C4-2B (cell line): ENCODE measurements around the gene CAVIN2.

ENCODE experiments used
- H3K27ac ChIP-seq: fragments of 450-650 bp; 2 replicates; pipeline ENCODE4 v1.5.1; 2017
- ZFX ChIP-seq: fragments of 450-650 bp; IDR thresholded peaks from 2 replicates; pipeline ENCODE4 v1.6.1; 2017
- TF ChIP-seq, protein P1 (sequence below): fragments of 450-650 bp; conservative IDR thresholded peaks from 2 replicates; pipeline ENCODE4 v1.5.1; 2017; ENCODE audit warnings: mild to moderate bottlenecking

CAVIN2 gene

DNA sequence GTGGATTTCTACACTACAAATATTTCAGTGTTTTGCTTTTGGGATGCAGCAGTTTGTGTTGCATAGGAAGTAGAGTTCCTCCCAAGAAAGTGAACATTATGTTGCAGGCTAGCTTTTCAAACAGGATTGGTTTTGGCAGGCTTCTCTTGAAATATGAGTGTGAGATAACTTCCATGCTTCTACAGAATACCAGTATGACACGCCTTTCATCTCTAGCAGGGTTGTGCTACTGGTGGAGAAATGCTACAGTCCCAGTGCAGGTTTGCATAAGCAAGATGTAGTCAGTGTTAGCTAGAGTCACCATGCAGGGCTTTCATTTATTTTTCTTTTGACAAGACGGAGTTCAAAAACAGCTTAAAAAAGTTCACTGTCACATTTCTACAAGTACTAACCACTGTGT lies 17.1 kb upstream of the CAVIN2 start:
- TF ChIP-seq, protein P1, sequence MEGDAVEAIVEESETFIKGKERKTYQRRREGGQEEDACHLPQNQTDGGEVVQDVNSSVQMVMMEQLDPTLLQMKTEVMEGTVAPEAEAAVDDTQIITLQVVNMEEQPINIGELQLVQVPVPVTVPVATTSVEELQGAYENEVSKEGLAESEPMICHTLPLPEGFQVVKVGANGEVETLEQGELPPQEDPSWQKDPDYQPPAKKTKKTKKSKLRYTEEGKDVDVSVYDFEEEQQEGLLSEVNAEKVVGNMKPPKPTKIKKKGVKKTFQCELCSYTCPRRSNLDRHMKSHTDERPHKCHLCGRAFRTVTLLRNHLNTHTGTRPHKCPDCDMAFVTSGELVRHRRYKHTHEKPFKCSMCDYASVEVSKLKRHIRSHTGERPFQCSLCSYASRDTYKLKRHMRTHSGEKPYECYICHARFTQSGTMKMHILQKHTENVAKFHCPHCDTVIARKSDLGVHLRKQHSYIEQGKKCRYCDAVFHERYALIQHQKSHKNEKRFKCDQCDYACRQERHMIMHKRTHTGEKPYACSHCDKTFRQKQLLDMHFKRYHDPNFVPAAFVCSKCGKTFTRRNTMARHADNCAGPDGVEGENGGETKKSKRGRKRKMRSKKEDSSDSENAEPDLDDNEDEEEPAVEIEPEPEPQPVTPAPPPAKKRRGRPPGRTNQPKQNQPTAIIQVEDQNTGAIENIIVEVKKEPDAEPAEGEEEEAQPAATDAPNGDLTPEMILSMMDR: no peak
- TF ChIP-seq ZFX: no peak
- no peak overlapping the region for H3K27ac ChIP-seq

DNA sequence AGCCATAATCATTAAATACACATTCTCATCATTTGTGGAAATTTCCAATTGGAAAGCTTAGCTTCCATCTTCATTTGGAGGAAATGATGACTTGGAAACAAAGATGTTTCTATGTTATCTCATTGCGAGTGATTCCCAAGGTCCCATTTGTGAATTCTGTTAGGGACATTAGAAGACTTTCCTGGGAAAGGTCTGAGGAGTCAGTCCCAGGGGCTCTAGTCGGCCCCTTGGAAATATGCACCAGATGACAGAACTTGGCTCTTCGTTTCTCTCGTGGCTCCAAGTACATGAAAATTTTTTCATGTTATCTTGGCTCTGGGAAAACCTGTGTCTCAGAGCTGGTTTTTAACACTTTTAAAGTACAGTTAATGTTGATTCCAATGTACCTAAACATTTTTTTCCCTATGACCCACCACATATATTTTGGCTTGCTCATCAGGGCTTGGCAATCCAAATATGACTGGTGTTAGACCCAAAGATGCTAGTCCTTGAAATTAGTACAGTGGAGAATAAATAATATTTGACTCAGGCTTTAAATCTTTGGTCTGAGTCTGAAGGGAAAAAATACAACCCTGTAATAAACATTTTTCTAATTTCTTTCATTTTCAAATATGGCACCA lies 15.4 kb upstream of the CAVIN2 start:
- TF ChIP-seq, protein P1: no peak
- TF ChIP-seq ZFX: no peak
- no peak overlapping the region for H3K27ac ChIP-seq

DNA sequence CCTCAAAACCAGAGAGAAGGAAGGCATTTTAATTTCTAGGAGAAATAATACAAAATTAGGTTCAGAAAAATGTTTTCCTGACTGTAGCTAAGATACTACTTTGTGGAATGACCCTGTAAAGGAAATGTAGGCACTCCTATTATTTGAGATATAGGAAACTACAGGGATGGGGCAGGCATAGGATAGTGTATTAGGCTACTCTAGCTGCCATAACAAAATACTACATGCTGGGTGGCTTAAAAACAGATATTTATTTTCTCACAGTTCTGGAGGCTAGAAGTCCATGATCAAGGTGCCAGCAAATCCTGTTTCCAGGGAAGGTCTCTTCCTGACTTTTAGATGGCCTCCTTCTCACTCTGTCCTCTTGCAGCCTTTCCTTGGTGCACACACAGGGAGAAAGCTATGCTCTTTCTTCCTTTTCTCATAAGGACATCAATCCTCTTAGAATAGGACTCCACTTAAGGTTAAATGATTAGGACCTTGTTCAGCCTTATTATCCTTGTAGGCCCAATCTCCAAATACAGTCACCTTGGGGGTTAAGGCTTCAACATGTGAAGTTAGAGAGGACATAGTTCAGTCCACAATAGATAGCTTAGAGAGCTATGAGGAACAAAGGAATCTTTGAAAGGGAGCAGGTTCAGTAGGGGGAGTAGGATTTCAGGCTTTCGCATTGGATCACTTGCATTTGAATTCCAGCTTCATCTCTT lies 14.0 kb upstream of the CAVIN2 start:
- H3K27ac ChIP-seq: no peak overlapping the region
- TF ChIP-seq, protein P1: no peak
- no peak for TF ChIP-seq ZFX

DNA sequence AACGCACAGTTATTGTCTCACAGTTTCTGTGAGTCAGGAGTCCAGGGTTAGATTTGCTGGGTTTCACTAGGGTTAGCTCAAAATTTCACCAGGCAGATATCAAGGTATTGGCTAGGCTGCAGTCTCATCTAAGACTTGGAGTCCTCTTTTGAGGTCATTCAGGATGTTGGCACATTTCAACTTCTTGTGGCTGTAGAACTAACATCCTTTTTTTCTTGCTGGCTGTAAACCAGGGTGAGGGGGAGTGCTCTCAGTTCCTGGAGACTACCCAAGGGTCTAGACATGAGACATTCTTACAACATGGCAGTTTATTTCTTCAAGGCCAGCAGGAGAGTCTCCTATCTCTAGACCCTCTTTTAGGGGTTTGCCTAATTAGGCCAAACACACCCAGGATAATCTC lies 12.8 kb upstream of the CAVIN2 start:
- H3K27ac ChIP-seq: no peak overlapping the region
- TF ChIP-seq, protein P1: no peak
- no peak for TF ChIP-seq ZFX

DNA sequence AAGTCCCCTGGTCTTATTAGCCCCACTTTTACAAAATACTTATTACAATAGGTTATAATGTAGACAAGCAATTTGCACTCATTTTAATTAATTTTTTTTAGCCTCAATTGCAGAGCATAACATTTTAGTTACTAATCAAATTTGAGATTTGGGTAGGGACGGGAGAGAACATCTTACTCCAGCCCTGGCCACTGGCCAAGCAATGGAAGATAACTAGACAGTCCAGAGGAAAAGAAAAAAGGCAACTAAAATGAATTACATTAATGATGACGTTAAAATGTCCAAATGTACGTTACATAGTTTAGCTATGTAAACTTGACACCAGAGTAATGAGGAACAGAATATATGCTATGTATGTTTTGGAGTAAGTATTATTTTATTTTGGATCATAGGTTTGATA lies 11.0 kb upstream of the CAVIN2 start:
- TF ChIP-seq, protein P1: no peak
- no peak for TF ChIP-seq ZFX
- H3K27ac ChIP-seq: no peak overlapping the region

DNA sequence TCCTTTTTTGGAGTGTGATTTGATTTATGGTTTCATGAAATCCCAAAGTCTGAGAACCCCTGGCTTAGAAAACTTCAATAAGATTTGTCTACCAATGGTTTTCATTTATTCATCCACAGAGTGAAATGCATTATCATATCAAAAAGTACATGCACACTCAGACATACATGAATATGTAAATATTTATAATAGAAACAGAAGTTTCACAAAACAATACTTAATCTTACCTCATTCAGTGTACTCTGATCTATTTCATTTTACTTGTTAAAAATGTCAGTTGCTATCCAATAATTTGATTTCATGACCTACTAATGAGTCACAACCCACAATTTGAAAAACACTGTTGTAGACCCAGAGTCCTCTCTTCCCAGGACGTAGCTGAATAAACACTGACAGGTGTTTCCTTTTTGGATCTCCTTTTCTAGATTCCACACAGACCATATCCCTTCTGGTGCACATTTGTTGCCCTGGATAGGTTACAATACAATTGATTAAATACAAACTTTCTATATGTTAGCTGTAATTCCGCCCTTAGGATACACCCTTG lies 10.4 kb upstream of the CAVIN2 start:
- TF ChIP-seq, protein P1: no peak
- TF ChIP-seq ZFX: no peak

DNA sequence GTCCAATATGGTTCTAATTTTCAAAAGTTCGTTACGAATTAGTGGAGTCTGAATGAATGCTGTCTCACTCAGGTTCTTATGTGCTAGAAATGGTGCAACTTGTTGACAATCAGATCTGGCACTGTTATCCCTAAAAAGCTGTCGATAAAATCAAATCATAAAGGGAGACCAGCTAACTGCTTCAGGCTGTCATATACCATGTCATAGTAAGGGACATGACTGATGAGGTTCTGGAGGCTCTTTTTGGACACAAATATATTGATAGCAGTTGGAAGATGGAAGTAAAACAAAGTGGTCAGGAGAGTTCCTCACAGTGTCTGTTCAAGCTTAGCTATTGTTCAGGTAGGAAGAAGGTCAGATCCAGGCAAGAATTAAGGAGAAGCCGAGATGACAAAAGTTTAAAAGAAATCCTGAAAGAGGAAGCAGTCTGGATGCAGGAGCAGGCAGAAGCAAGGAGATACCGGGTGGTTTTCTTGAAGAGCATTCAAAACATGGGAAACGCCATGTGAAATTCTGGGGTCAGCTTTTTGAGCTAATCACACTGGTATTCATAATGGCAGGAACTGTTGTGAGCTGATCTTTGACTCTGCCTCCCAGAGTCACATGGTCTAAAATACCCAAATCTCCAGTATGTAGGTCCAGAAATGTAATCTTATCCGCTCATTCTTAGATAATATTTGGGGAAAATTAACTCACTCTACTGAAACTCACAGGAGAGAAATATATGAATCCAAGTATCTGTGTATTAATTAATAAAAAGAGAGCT lies 9.4 kb upstream of the CAVIN2 start:
- H3K27ac ChIP-seq: no peak overlapping the region
- no peak for TF ChIP-seq ZFX
- TF ChIP-seq, protein P1: no peak

More for the DNA sequence above, 10.4 kb upstream of the CAVIN2 start:
- no peak overlapping the region for H3K27ac ChIP-seq
